Subcutaneous adipose tissue (tissue), 4 donors: ENCODE data around the gene L3MBTL3. TPM values are rescaled to one million over a fixed set of nuclear protein-coding genes. Genes with fewer than 3 reads are reported as not detected.

Experiments used
- total RNA-seq, 4 donors: library from RNA; depleted of rRNA; stranded (reverse); fragments of >200 nt; gene quantifications; one replicate each; pipeline ENCODE4 v1.1.0, GENCODE V29; 2016
- TF ChIP-seq, protein P1 (sequence below): fragments of 450-650 bp; IDR thresholded peaks from one replicate; pipeline ENCODE4 v1.5.1; 2016; ENCODE audit warnings: low read depth, mild to moderate bottlenecking, control low read depth, antibody characterized with exemption, moderate library complexity

The L3MBTL3 gene
- total RNA-seq, 4 donors from 2014 or later, result 5.8 to 9.3 (median 6.7) TPM

DNA sequence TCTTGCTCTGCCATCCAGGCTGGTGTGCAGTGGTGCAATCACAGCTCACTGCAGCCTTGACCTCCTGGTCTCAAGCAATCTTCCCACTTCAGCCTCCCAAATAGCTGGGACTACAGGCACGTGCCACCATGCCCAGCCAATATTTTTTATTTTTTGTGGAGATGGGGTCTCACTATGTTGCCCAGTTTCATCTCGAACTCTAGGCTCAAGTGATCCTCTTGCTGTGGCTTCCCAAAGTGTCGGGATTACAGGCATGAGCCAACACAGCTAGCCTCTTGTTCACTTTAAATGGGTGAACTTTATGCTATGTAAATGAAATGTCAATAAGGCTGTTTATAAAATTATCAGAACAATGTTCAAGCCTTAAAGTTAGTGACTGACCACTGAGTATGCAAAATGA lies 167.3 kb downstream of the L3MBTL3 start:
- TF ChIP-seq, protein P1, sequence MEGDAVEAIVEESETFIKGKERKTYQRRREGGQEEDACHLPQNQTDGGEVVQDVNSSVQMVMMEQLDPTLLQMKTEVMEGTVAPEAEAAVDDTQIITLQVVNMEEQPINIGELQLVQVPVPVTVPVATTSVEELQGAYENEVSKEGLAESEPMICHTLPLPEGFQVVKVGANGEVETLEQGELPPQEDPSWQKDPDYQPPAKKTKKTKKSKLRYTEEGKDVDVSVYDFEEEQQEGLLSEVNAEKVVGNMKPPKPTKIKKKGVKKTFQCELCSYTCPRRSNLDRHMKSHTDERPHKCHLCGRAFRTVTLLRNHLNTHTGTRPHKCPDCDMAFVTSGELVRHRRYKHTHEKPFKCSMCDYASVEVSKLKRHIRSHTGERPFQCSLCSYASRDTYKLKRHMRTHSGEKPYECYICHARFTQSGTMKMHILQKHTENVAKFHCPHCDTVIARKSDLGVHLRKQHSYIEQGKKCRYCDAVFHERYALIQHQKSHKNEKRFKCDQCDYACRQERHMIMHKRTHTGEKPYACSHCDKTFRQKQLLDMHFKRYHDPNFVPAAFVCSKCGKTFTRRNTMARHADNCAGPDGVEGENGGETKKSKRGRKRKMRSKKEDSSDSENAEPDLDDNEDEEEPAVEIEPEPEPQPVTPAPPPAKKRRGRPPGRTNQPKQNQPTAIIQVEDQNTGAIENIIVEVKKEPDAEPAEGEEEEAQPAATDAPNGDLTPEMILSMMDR, result no peak

DNA sequence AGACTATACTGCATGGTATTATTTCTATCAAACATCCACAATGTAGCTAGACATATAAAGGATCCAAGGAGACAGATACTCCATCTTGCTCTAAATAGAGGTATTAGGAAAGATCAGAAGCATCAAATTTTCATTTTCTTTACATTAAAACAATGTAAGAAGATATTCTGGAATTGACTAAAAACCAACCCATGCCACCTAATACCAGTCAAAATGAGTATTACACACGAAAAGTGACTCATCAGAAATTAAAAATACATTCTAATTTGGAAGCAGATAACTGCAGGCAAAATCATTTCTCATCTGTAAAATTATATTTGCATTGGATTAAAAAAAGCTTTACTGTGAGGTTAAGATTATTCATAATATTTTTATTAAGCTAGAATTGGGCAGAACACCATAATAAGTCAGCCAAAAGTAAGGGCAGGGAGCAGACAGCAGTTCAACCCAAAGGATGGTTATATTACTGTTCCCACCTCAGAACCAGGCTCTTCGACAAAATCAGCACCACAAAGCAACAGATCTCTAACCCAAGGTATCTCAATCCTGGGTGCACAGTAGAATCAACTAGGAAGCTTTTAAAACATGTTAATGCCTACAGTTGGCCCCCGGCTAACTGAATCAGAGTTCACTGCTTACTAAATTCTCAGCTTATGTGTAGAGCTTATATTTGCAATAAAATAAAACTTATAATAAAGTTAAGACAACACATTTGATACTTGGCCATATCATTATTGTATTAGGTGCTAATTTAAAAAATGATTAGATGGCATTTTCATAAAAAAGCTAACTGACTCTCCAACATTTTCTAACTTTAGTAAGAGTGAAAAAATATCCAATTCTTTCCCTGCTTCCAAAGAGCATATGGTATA lies 169.2 kb downstream of the L3MBTL3 start:
- TF ChIP-seq, protein P1, result no peak

DNA sequence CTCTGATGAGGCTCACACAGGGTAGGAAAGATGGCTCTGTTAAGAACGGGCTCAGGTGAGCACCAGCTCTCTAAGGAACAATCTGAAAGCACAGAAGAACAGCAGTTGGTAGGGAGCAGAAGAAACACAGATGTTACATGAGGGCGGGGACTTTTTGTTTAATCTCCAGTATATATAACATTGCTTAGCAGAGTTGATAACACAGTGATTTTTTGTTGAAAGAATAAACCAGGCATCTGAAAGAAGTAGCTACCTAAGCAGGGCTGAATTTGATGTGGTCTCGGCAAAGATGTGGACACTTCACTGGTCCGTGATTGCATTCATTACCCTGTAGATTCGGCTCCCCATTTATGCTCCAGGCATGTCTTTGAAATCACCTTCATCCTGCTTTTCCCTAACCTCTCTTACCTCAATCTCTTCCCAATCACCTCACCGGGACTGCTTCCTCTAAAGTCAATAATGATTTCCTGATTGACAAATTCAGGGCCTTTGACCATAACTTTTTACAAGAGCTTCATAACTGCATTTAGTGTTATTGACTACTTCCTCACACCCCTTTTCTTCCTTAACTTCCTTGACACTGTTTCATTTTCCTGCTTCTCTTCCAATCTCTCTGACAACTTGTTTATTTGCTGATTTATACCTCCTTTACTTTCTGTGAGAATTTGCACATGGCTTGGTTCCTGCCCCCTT lies 170.0 kb downstream of the L3MBTL3 start:
- TF ChIP-seq, protein P1, result no peak

DNA sequence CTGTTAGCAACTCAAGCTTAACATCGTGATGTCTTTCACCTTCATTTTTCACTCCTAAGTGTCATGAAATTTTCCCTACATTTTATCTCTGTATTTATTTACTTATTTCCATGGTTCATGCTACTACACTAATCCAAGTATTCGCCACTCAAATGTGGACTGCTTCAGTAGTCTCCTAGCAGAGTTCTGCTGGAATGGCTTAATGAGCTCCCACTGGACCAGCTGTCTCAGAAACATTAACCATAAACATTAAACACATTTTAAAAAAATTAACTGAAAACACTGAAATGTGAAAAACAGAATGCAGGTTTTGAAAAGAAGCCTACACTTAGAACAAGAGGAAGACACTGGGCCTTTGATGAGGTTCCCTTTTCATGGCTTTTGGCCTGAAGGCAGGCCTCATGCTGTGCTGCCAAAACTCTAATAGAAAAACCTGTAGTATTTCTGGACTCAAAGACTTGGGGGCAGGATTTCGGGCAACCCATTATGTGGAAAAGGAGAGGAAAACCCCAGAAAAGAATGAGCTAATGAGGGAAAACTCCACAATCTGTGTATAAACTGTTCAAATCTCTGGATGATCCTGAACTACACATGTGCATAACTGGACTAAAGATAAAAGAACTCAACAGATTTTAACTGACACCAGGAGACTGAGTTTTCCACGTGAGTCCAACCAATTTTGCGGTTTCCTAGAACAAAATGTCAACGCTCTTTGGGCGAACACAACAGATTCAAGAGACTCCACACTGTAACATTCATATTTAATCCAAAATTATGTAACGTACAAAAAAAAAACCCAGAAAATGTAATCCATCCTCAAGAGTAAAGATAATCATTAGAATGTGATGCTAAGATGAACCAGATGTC lies 171.4 kb downstream of the L3MBTL3 start:
- TF ChIP-seq, protein P1, result no peak

Other genes starting within 250 kb of the L3MBTL3 start
- gene TMEM244, start 157.3 kb upstream of the L3MBTL3 start, total RNA-seq, result not detected
- gene SAMD3, start 204.4 kb downstream of the L3MBTL3 start, total RNA-seq, result 1 to 10 TPM; 1.1 to 4.7 (median 2.3) TPM